H1 (cell line): Measurements from ENCODE around the gene N4BP3. TPM values are rescaled to one million over a fixed set of nuclear protein-coding genes. Genes with fewer than 3 reads are reported as not detected.

Source experiments
- EP300 ChIP-seq, 2 experiments: IDR thresholded peaks; 1 replicate in 1 of 2; 2 replicates in 1 of 2; pipeline ENCODE4 v1.6.1; 2011 to 2012; ENCODE audit warnings: low read depth in 2 of 2, low read length in 2 of 2, mild to moderate bottlenecking in 2 of 2, borderline replicate concordance in 1 of 2, inconsistent platforms in 1 of 2, moderate library complexity in 1 of 2
- MAFK ChIP-seq: IDR thresholded peaks from 2 replicates; pipeline ENCODE4 v1.6.1; 2012; ENCODE audit warnings: low read depth, mild to moderate bottlenecking, improper control_type of control experiment, low read length
- RBBP5 ChIP-seq: IDR thresholded peaks from 2 replicates; pipeline ENCODE4 v1.7.1; 2012; ENCODE audit warnings: low read depth, mild to moderate bottlenecking, inconsistent platforms, low read length, moderate library complexity, borderline replicate concordance
- TEAD4 ChIP-seq: IDR thresholded peaks from 2 replicates; pipeline ENCODE4 v1.6.1; 2012; ENCODE audit warnings: low read depth, low read length, inconsistent platforms, mixed read lengths
- polyA plus RNA-seq, 7 experiments: library from polyadenylated mRNA; depleted of rRNA in 3 of 7; stranded (reverse) in 5 of 7; unstranded in 2 of 7; fragments of >200 nt in 5 of 7; fragments of 200-250 nt in 2 of 7; gene quantifications; 1 replicate in 5 of 7; 2 replicates in 1 of 7; 4 replicates in 1 of 7; pipeline versions ENCODE4 v1.2.1 to v1.2.3, GENCODE V29; 2011 to 2013; ENCODE audit warnings: missing spikeins in 2 of 7, mixed read lengths in 2 of 7
- total RNA-seq: library from RNA; stranded (reverse); fragmentation: NEBNext Ultra II Directional; extraction: Animal tissue kit (Norgen Biotek cat#: 25700); gene quantifications from 2 replicates; pipeline ENCODE4 v1.2.1, GENCODE V29; 2021

N4BP3 gene
- total and polyA plus RNA-seq, 2 of the 8 experiments (the other 6 are each of a cell fraction or from before 2014, with no cell fraction given) = 13.1 to 39.2 TPM

GRCh38 chr5:178114325-178115135, 1.2 kb downstream of the N4BP3 start (continued):
- TF ChIP-seq MAFK (no peak), RBBP5 (no peak), EP300 (IDR thresholded peaks at IDR 0.05; ENCODE audit: borderline replicate concordance in 1 of 2, low read depth in 2 of 2, low read length in 2 of 2) (no peak), TEAD4 (0 out of 2 replicates have a peak, but pooled peaks have one; percentile 7)
- TF ChIP-seq, all 59 proteins: peak for 6
